HepG2 (cell line): Measurements from ENCODE around the gene ARMH1. TPM values are rescaled to one million over a fixed set of nuclear protein-coding genes. Genes with fewer than 3 reads are reported as not detected.
A peak's percentile ranks its signal among the peaks of the same experiment; 100 is the strongest.

ENCODE experiments used
- CTCF ChIP-seq: sonication (generic); formaldehyde crosslinking; IDR thresholded peaks from 2 replicates; pipeline ENCODE4 v1.5.0; 2020; ENCODE audit warnings: mild to moderate bottlenecking, missing genetic modification reagents, moderate library complexity
- HIVEP1 ChIP-seq: sonication (generic); formaldehyde crosslinking; IDR thresholded peaks from 2 replicates; pipeline ENCODE4 v1.4.0; 2020; ENCODE audit warnings: mild to moderate bottlenecking, missing genetic modification reagents
- ISL2 ChIP-seq: sonication (generic); formaldehyde crosslinking; IDR thresholded peaks from 2 replicates; pipeline ENCODE4 v1.5.0; 2020; ENCODE audit warnings: missing genetic modification reagents
- KLF16 ChIP-seq, 2 experiments: sonication (generic) in 1 of 2; formaldehyde crosslinking in 1 of 2; IDR thresholded peaks; 2 replicates each; pipeline versions ENCODE4 v1.6.1 to v1.8.0; 2016 to 2023; ENCODE audit warnings: missing genetic modification reagents in 2 of 2, missing compliant biosample characterization in 1 of 2
- KLF9 ChIP-seq: IDR thresholded peaks from 2 replicates; pipeline ENCODE4 v1.6.1; 2016; ENCODE audit warnings: low read depth
- MED8 ChIP-seq: sonication (generic); formaldehyde crosslinking; IDR thresholded peaks from 2 replicates; pipeline ENCODE4 v1.8.1; 2023; ENCODE audit warnings: mild to moderate bottlenecking, missing genetic modification reagents; ENCODE audit not compliant: insufficient replicate concordance
- NFE2L2 ChIP-seq: fragments of 150-350 bp; IDR thresholded peaks from 2 replicates; pipeline ENCODE4 v1.6.1; 2014; ENCODE audit warnings: low read length
- NRL ChIP-seq: sonication (generic); formaldehyde crosslinking; IDR thresholded peaks from 2 replicates; pipeline ENCODE4 v1.5.0; 2020; ENCODE audit warnings: missing genetic modification reagents, mild to moderate bottlenecking, moderate library complexity, borderline replicate concordance
- RARG ChIP-seq: sonication (generic); formaldehyde crosslinking; IDR thresholded peaks from 2 replicates; pipeline ENCODE4 v1.4.0; 2020; ENCODE audit warnings: low read depth, mild to moderate bottlenecking, missing genetic modification reagents
- RBM39 ChIP-seq: fragments of 200-400 bp; formaldehyde crosslinking; IDR thresholded peaks from one replicate; pipeline ENCODE4 v1.6.1; 2018; ENCODE audit warnings: antibody characterized with exemption, mild to moderate bottlenecking, low read depth, low read length; ENCODE audit not compliant: poor library complexity, severe bottlenecking
- SYNCRIP ChIP-seq: fragments of 200-400 bp; formaldehyde crosslinking; IDR thresholded peaks from 2 replicates; pipeline ENCODE4 v1.6.1; 2018; ENCODE audit warnings: mild to moderate bottlenecking, low read depth, low read length; ENCODE audit not compliant: insufficient read depth
- TCF7 ChIP-seq: sonication (generic); IDR thresholded peaks from 2 replicates; pipeline ENCODE4 v1.6.1; 2016; ENCODE audit warnings: antibody characterized with exemption, low read depth
- TEAD2 ChIP-seq: sonication (generic); formaldehyde crosslinking; IDR thresholded peaks from 2 replicates; pipeline ENCODE4 v1.9.0; 2021; ENCODE audit warnings: missing genetic modification reagents
- TEAD3 ChIP-seq: optimal IDR thresholded peaks from 2 replicates; pipeline ENCODE3; 2016; ENCODE audit warnings: borderline replicate concordance
- ZBTB3 ChIP-seq: sonication (generic); formaldehyde crosslinking; IDR thresholded peaks from 2 replicates; pipeline ENCODE4 v1.4.0; 2020; ENCODE audit warnings: low read depth, mild to moderate bottlenecking, moderate library complexity, missing genetic modification reagents, borderline replicate concordance
- ZIK1 ChIP-seq: sonication (generic); formaldehyde crosslinking; IDR thresholded peaks from 2 replicates; pipeline ENCODE4 v1.5.0; 2020; ENCODE audit warnings: mild to moderate bottlenecking, low read depth, missing genetic modification reagents, borderline replicate concordance
- ZNF280D ChIP-seq: sonication (generic); formaldehyde crosslinking; IDR thresholded peaks from 2 replicates; pipeline ENCODE4 v1.5.1; 2020; ENCODE audit warnings: mild to moderate bottlenecking, missing genetic modification reagents
- ZNF564 ChIP-seq: sonication (generic); formaldehyde crosslinking; IDR thresholded peaks from 2 replicates; pipeline ENCODE4 v1.8.1; 2023; ENCODE audit warnings: mild to moderate bottlenecking, missing genetic modification reagents
- ZNF770 ChIP-seq: sonication (generic); formaldehyde crosslinking; IDR thresholded peaks from 2 replicates; pipeline ENCODE4 v1.5.0; 2020; ENCODE audit warnings: mild to moderate bottlenecking, missing genetic modification reagents
- polyA plus RNA-seq, 8 experiments: library from polyadenylated mRNA; depleted of rRNA in 3 of 8; stranded (reverse) in 7 of 8; unstranded in 1 of 8; fragments of >200 nt; fragmentation: Illumina TruSeq in 4 of 8; extraction: Trizol in 4 of 8; gene quantifications; 2 replicates each; pipeline versions ENCODE4 v1.2.1 to v1.2.3, GENCODE V29; 2011 to 2016; ENCODE audit warnings: low read depth in 4 of 8, missing spikeins in 1 of 8, mixed read lengths in 1 of 8; ENCODE audit not compliant: insufficient read depth in 1 of 8
- total RNA-seq, 5 experiments: library from RNA; depleted of rRNA; stranded (reverse); fragments of >200 nt; fragmentation: Illumina TruSeq; extraction: Trizol; gene quantifications; 2 replicates each; pipeline ENCODE4 v1.2.3, GENCODE V29; 2016; ENCODE audit warnings: low read depth in 1 of 5

The ARMH1 gene
- total and polyA plus RNA-seq, 2 of the 13 experiments (the other 11 are each of a cell fraction or from before 2014, with no cell fraction given) = 0.69 TPM; not detected in 1

- TF ChIP-seq ZNF770 = peak; percentile 81
- TF ChIP-seq TEAD3 (CRISPR knock-in tag) = peak; percentile 35
- peak; percentile 100 for TF ChIP-seq MED8 (CRISPR knock-in tag)
- no peak for TF ChIP-seq ZBTB3
- peak; percentile 26; the same call in 1 of the 2 replicates for TF ChIP-seq NFE2L2
- TF ChIP-seq TCF7 = no peak
- TF ChIP-seq ZNF280D (CRISPR knock-in tag) = peak; percentile 82
- TF ChIP-seq KLF9 = peak; percentile 48; the same call in 1 of the 2 replicates
- TF ChIP-seq HIVEP1 = no peak
- TF ChIP-seq TEAD2 (CRISPR knock-in tag) = no peak
- peak; percentile 81; the same call in 1 of the 2 replicates for TF ChIP-seq ZNF564 (CRISPR knock-in tag)
- no peak for TF ChIP-seq SYNCRIP
- peak; percentile 75; the same call in 1 of the 2 replicates for TF ChIP-seq ZIK1 (CRISPR knock-in tag)
- peak; percentile 24 for TF ChIP-seq RBM39
- no peak for TF ChIP-seq NRL (CRISPR knock-in tag)
- no peak for TF ChIP-seq CTCF
- TF ChIP-seq RARG = no peak
- TF ChIP-seq ISL2 (CRISPR knock-in tag) = peak; percentile 51; the same call in 1 of the 2 replicates
- peak; percentile 70 to 95; a peak in 3 of 4 replicates for TF ChIP-seq KLF16 (CRISPR knock-in tag; IDR thresholded peaks at IDR 0.05)
Observed at GRCh38 chr1:44721485-44722361, 47.2 kb downstream of the ARMH1 start (continued).
